C4-2B (cell line): Measurements from ENCODE around the gene IRF2BP1.

Source experiments
- ZFX ChIP-seq: fragments of 450-650 bp; IDR thresholded peaks from 2 replicates; pipeline ENCODE4 v1.6.1; 2017
- TF ChIP-seq, protein P1 (sequence below): fragments of 450-650 bp; conservative IDR thresholded peaks from 2 replicates; pipeline ENCODE4 v1.5.1; 2017; ENCODE audit warnings: mild to moderate bottlenecking

DNA sequence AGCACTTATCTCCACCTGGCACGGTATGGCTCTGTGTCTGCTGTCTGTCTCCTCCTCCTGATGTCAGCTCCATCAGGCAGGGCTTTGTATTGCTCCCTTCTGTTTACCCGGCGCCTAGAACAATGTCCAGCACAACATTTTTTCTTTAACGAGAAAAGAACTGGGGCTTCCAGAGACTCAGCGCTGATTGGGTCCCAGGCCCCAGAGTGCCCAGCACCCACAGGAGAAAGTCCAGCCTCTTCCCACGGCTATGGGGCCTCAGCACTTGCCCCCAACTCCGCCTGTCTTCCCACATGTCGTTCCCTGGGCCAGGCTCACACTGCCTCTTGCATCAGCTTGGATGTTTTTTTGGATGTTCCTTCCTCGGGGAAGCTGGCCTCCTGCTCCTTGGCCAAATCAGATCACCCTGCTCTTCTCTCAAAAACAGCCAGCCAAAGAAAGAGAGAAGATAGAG is 9.6 kb upstream of the IRF2BP1 start:
- TF ChIP-seq, protein P1, sequence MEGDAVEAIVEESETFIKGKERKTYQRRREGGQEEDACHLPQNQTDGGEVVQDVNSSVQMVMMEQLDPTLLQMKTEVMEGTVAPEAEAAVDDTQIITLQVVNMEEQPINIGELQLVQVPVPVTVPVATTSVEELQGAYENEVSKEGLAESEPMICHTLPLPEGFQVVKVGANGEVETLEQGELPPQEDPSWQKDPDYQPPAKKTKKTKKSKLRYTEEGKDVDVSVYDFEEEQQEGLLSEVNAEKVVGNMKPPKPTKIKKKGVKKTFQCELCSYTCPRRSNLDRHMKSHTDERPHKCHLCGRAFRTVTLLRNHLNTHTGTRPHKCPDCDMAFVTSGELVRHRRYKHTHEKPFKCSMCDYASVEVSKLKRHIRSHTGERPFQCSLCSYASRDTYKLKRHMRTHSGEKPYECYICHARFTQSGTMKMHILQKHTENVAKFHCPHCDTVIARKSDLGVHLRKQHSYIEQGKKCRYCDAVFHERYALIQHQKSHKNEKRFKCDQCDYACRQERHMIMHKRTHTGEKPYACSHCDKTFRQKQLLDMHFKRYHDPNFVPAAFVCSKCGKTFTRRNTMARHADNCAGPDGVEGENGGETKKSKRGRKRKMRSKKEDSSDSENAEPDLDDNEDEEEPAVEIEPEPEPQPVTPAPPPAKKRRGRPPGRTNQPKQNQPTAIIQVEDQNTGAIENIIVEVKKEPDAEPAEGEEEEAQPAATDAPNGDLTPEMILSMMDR, result no peak
- TF ChIP-seq ZFX, result no peak
